ENCODE results near the gene EDIL3.

Gene EDIL3

GRCh38 chr5:84016085-84016484 lies 368.6 kb downstream of the EDIL3 start:
- no peaks in the 10 kb centered on the region for H3K9me2 ChIP-seq (replicated peaks; ENCODE audit: insufficient read depth, low read length)
- no peak overlapping the region for H3K4me2 ChIP-seq (ENCODE audit: low read depth, low read length)
- DNase-seq: no peak
- no peaks in the 10 kb centered on the region for H4K20me1 ChIP-seq (ENCODE audit: insufficient read depth, low read length)
- no peaks in the 10 kb centered on the region for H3F3A ChIP-seq (ENCODE audit: insufficient read depth, low read length)
- H3K36me3 ChIP-seq (replicated peaks; ENCODE audit: insufficient read depth, low read length): no peaks in the 10 kb centered on the region
- H3K4me1 ChIP-seq (ENCODE audit: low read length): no peaks in the 10 kb centered on the region
- H3K27me3 ChIP-seq (replicated peaks; ENCODE audit: insufficient read depth, low read length): no peaks in the 10 kb centered on the region
- no peaks in the 10 kb centered on the region for H3K79me2 ChIP-seq (ENCODE audit: low read length)
- no peak overlapping the region for H3K4me3 ChIP-seq (ENCODE audit: low read length)
- no peak overlapping the region for H2AFZ ChIP-seq (ENCODE audit: low read length)
- TF ChIP-seq, protein P1, sequence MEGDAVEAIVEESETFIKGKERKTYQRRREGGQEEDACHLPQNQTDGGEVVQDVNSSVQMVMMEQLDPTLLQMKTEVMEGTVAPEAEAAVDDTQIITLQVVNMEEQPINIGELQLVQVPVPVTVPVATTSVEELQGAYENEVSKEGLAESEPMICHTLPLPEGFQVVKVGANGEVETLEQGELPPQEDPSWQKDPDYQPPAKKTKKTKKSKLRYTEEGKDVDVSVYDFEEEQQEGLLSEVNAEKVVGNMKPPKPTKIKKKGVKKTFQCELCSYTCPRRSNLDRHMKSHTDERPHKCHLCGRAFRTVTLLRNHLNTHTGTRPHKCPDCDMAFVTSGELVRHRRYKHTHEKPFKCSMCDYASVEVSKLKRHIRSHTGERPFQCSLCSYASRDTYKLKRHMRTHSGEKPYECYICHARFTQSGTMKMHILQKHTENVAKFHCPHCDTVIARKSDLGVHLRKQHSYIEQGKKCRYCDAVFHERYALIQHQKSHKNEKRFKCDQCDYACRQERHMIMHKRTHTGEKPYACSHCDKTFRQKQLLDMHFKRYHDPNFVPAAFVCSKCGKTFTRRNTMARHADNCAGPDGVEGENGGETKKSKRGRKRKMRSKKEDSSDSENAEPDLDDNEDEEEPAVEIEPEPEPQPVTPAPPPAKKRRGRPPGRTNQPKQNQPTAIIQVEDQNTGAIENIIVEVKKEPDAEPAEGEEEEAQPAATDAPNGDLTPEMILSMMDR (IDR thresholded peaks at IDR 0.05; ENCODE audit: low read length): no peak
- TF ChIP-seq EZH2phosphoT487 (IDR thresholded peaks at IDR 0.05; ENCODE audit: low read length): no peak
- no peak for TF ChIP-seq EZH2 (optimal IDR thresholded peaks at IDR 0.05; ENCODE audit: low read depth, low read length)
- H3K9me3 ChIP-seq (replicated peaks; ENCODE audit: insufficient read depth, low read length): no peaks in the 10 kb centered on the region
- H3K9ac ChIP-seq (ENCODE audit: low read length): no peak overlapping the region
- H3K27ac ChIP-seq (ENCODE audit: low read length): no peak overlapping the region

DNA sequence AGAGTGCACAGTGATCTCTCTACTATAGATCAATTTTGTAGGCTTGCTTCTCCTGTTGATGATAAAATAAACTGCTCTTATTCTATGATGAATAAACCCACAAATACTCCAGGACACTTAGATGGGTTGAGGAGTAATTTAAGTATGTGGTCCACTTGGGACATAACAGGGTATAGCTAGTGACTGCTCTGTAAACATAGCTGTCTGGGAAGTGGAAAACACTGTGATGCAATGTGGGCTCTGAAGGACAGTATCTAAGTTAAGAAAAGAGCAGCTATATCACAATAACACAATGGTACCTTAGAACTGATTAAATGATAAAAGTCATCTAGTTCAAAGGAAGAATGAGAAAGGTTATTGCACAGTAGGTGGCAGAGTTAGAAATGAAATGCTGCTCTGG lies 369.7 kb downstream of the EDIL3 start:
- H3K79me2 ChIP-seq (ENCODE audit: low read length): no peaks in the 10 kb centered on the region
- H3K4me2 ChIP-seq (ENCODE audit: low read depth, low read length): no peak overlapping the region
- H2AFZ ChIP-seq (ENCODE audit: low read length): no peak overlapping the region
- H3K27ac ChIP-seq (ENCODE audit: low read length): no peak overlapping the region
- no peaks in the 10 kb centered on the region for H3K27me3 ChIP-seq (replicated peaks; ENCODE audit: insufficient read depth, low read length)
- TF ChIP-seq EZH2 (optimal IDR thresholded peaks at IDR 0.05; ENCODE audit: low read depth, low read length) (no peak), EZH2phosphoT487 (IDR thresholded peaks at IDR 0.05; ENCODE audit: low read length) (no peak)
- TF ChIP-seq, protein P1 (IDR thresholded peaks at IDR 0.05; ENCODE audit: low read length): no peak
- no peak for DNase-seq
- H3K9me3 ChIP-seq (replicated peaks; ENCODE audit: insufficient read depth, low read length): no peaks in the 10 kb centered on the region
- no peaks in the 10 kb centered on the region for H3F3A ChIP-seq (ENCODE audit: insufficient read depth, low read length)
- no peaks in the 10 kb centered on the region for H3K36me3 ChIP-seq (replicated peaks; ENCODE audit: insufficient read depth, low read length)
- H3K4me1 ChIP-seq (ENCODE audit: low read length): no peaks in the 10 kb centered on the region
- no peak overlapping the region for H3K4me3 ChIP-seq (ENCODE audit: low read length)
- H3K9me2 ChIP-seq (replicated peaks; ENCODE audit: insufficient read depth, low read length): no peaks in the 10 kb centered on the region
- H3K9ac ChIP-seq (ENCODE audit: low read length): no peak overlapping the region
- no peaks in the 10 kb centered on the region for H4K20me1 ChIP-seq (ENCODE audit: insufficient read depth, low read length)

- Histone ChIP-seq H3F3A (ENCODE audit: insufficient read depth, low read length) (no peaks in the 10 kb centered on the region), H3K9me2 (replicated peaks; ENCODE audit: insufficient read depth, low read length) (no peaks in the 10 kb centered on the region), H3K27ac (ENCODE audit: low read length) (no peak overlapping the region), H3K27me3 (replicated peaks; ENCODE audit: insufficient read depth, low read length) (no peaks in the 10 kb centered on the region), H3K36me3 (replicated peaks; ENCODE audit: insufficient read depth, low read length) (no peaks in the 10 kb centered on the region), H3K79me2 (ENCODE audit: low read length) (no peaks in the 10 kb centered on the region), H2AFZ (ENCODE audit: low read length) (no peak overlapping the region), H3K4me2 (ENCODE audit: low read depth, low read length) (no peak overlapping the region), H3K9me3 (replicated peaks; ENCODE audit: insufficient read depth, low read length) (no peaks in the 10 kb centered on the region), H4K20me1 (ENCODE audit: insufficient read depth, low read length) (no peaks in the 10 kb centered on the region), H3K4me1 (ENCODE audit: low read length) (no peaks in the 10 kb centered on the region), H3K9ac (ENCODE audit: low read length) (no peak overlapping the region), H3K4me3 (ENCODE audit: low read length) (no peak overlapping the region)
- no peak for DNase-seq
- TF ChIP-seq EZH2phosphoT487 (IDR thresholded peaks at IDR 0.05; ENCODE audit: low read length): no peak
- TF ChIP-seq EZH2 (optimal IDR thresholded peaks at IDR 0.05; ENCODE audit: low read depth, low read length): no peak
- TF ChIP-seq, protein P1 (IDR thresholded peaks at IDR 0.05; ENCODE audit: low read length): no peak
Observed at GRCh38 chr5:83993803-83994202, 390.9 kb downstream of the EDIL3 start.
